ENCODE data around the gene DCAF4L1. TPM values are rescaled to one million over a fixed set of nuclear protein-coding genes. Genes with fewer than 3 reads are reported as not detected.
A peak's percentile ranks its signal among the peaks of the same experiment; 100 is the strongest.

The DCAF4L1 gene
- total RNA-seq, 6 donors from 2014 or later = under 0.01 to 1.4 (median 0.29) TPM

DNA sequence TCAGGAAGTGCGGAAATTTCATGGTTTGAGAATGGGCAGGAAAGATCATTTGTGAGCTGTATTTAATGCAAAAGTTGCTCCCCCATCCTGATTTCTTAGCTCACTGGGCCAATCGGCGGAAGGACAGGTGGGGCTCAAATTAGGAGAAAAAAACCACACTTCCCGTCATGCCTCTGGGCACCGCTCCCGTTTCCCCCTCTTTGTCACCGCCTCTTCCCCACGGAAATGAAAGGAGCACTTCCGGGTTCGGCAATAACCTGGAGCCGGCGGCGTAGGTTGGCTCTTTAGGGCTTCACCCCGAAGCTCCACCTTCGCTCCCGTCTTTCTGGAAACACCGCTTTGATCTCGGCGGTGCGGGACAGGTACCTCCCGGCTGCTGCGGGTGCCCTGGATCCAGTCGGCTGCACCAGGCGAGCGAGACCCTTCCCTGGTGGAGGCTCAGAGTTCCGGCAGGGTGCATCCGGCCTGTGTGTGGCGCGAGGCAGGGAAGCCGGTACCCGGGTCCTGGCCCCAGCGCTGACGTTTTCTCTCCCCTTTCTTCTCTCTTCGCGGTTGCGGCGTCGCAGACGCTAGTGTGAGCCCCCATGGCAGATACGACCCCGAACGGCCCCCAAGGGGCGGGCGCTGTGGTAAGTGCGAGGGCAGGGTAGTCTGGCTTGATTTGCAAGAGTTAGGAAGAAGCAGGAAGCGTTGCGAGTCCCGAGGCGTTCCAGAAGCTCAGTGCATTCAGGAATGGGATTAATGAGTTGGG, 46.5 kb upstream of the DCAF4L1 start, which contains the start of gene TMEM33:
Gene TMEM33 (plus strand): TSS at position 529 of the 751 bp plus-strand sequence. CDS start 56 bp downstream, at position 585.
- peak in 3 of 4 donors; percentile 58 to 87 (median 73) for TF ChIP-seq POLR2A (IDR thresholded peaks at IDR 0.05)
- TF ChIP-seq, protein P1, sequence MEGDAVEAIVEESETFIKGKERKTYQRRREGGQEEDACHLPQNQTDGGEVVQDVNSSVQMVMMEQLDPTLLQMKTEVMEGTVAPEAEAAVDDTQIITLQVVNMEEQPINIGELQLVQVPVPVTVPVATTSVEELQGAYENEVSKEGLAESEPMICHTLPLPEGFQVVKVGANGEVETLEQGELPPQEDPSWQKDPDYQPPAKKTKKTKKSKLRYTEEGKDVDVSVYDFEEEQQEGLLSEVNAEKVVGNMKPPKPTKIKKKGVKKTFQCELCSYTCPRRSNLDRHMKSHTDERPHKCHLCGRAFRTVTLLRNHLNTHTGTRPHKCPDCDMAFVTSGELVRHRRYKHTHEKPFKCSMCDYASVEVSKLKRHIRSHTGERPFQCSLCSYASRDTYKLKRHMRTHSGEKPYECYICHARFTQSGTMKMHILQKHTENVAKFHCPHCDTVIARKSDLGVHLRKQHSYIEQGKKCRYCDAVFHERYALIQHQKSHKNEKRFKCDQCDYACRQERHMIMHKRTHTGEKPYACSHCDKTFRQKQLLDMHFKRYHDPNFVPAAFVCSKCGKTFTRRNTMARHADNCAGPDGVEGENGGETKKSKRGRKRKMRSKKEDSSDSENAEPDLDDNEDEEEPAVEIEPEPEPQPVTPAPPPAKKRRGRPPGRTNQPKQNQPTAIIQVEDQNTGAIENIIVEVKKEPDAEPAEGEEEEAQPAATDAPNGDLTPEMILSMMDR (IDR thresholded peaks at IDR 0.05) = peak in 4 of 6 experiments; percentile 19 to 48 (median 28)
- peak; percentile 88 to 93 for TF ChIP-seq POLR2AphosphoS5 (IDR thresholded peaks at IDR 0.05)
- TF ChIP-seq EP300 (IDR thresholded peaks at IDR 0.05) = peak in 1 of 4 donors; percentile 21
- Histone ChIP-seq H3K4me1 (peaks cover 19 to 36% (median 31%) of the 10 kb centered on the region in 4 donors), H3K9me3 (no peaks in the 10 kb centered on the region), H3K27me3 (no peaks in the 10 kb centered on the region), H3K36me3 (peaks cover 0 to 12% (median 4%) of the 10 kb centered on the region in 4 donors), H3K27ac (peak within 1 kb of the TSS; percentile 88 to 94 (median 89)), H3K4me3 (peak within 1 kb of the TSS; percentile 71 to 85 (median 76))
- DNase-seq (peak; percentile 89), ATAC-seq (ENCODE audit: low FRiP score in 2 of 2) (peak; percentile 96 to 98)
- 2 to 3% methylated on average over 26 to 49 of the region's 49 CpGs for WGBS, 2 donors

DNA sequence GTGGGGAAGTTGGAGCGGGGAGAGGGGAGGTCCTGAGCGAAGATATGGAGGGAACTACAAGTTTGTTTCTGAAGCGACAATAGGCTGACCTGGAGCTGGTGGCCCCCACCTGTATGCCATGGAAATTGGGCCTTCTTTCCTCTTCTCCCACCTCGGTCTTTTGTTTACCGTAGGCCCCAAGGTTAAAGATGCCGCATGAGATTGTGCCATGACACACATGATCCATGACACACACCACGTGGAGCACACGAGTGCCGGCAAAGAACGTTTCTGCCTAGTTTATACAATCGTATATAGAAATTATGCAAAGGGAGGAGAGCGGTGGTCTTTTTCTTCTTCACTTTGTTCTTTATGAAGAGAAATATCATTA, 45.9 kb upstream of the DCAF4L1 start:
- no peak for DNase-seq
- Histone ChIP-seq H3K4me1 (peaks cover 19 to 36% (median 31%) of the 10 kb centered on the region in 4 donors), H3K4me3 (peak overlapping the region; percentile 71 to 85 (median 76)), H3K27ac (peak overlapping the region; percentile 88 to 94 (median 89)), H3K27me3 (no peaks in the 10 kb centered on the region), H3K9me3 (no peaks in the 10 kb centered on the region), H3K36me3 (peaks cover 0 to 16% (median 8%) of the 10 kb centered on the region in 4 donors)
- TF ChIP-seq POLR2A (IDR thresholded peaks at IDR 0.05) (no peak), POLR2AphosphoS5 (IDR thresholded peaks at IDR 0.05) (no peak), EP300 (IDR thresholded peaks at IDR 0.05) (no peak)
- TF ChIP-seq, protein P1 (IDR thresholded peaks at IDR 0.05) = no peak
- 0 to 2% methylated on average over 12 of the region's 12 CpGs for WGBS, 2 donors
- ATAC-seq (ENCODE audit: low FRiP score in 2 of 2) = peak; percentile 21 to 42

DNA sequence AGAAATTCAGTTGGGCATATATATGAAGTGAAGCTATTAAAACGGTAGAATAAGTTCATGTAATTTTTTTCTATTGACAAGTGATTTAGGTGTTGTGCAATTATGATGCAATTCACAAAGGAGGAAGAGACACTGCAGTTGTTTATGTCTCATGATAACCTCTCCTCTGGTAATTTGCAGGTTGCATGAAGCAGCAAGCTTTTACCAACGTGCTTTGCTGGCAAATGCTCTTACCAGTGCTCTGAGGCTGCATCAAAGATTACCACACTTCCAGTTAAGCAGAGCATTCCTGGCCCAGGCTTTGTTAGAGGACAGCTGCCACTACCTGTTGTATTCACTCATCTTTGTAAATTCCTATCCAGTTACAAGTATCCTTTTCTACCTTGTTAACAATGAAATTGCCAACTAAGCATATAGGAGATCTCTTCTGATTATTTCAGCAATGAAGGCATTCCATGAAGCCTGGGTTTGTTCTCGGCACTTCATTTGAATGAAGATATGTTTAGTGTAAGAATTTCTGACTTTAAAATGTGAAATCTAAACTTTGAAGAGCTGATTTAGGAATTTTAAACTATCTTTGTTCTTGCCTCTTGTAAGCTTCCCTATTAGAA, 42.4 kb upstream of the DCAF4L1 start:
- ATAC-seq (ENCODE audit: low FRiP score in 2 of 2) (no peak), DNase-seq (peak in 1 of 2 donors; percentile 30)

DNA sequence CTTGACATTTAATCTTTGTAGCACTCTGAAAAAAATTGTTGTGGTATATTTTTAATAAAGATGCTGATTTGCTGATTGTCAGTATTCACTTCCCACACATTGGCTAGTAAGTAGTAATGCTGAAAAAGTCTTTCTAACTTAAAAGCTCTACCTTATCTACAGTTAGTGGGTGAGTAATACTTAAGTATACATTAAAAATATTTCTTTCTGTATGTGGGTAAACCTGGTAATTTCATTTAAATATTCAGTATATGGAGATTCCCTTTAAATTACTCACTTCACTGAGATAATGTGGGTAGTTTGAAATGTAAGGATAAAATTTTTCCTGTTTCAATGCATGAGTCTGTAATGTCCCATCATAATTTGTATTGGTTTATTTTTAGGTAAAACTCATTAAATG, 40.7 kb upstream of the DCAF4L1 start:
- H3K9me3 ChIP-seq = no peaks in the 10 kb centered on the region
- peaks cover 18 to 29% (median 26%) of the 10 kb centered on the region in 4 donors for H3K4me1 ChIP-seq
- no peak overlapping the region for H3K27ac ChIP-seq
- no peak for ATAC-seq (ENCODE audit: low FRiP score in 2 of 2)
- H3K27me3 ChIP-seq = no peaks in the 10 kb centered on the region
- H3K36me3 ChIP-seq = peaks cover 0 to 60% (median 14%) of the 10 kb centered on the region in 4 donors
- TF ChIP-seq, protein P1 (IDR thresholded peaks at IDR 0.05) = no peak
- no peak for TF ChIP-seq POLR2A (IDR thresholded peaks at IDR 0.05)
- no peak for TF ChIP-seq POLR2AphosphoS5 (IDR thresholded peaks at IDR 0.05)
- TF ChIP-seq EP300 (IDR thresholded peaks at IDR 0.05) = no peak
- DNase-seq = no peak
- no peak overlapping the region for H3K4me3 ChIP-seq

More for the DNA sequence above, 42.4 kb upstream of the DCAF4L1 start:
- Histone ChIP-seq H3K36me3 (peaks cover 0 to 45% (median 10%) of the 10 kb centered on the region in 4 donors), H3K9me3 (no peaks in the 10 kb centered on the region), H3K4me1 (peaks cover 19 to 36% (median 31%) of the 10 kb centered on the region in 4 donors), H3K4me3 (no peak overlapping the region), H3K27me3 (no peaks in the 10 kb centered on the region), H3K27ac (peak overlapping the region in 1 of 4 donors; percentile 27)
- 55 to 61% methylated on average over 3 of the region's 3 CpGs for WGBS, 2 donors
- TF ChIP-seq POLR2A (IDR thresholded peaks at IDR 0.05) (no peak), POLR2AphosphoS5 (IDR thresholded peaks at IDR 0.05) (no peak), EP300 (IDR thresholded peaks at IDR 0.05) (peak in 1 of 4 donors; percentile 64)
- TF ChIP-seq, protein P1 (IDR thresholded peaks at IDR 0.05) = no peak
